ENCODE measurements around the gene DCLRE1C. TPM values are rescaled to one million over a fixed set of nuclear protein-coding genes. Genes with fewer than 3 reads are reported as not detected.

DCLRE1C gene
- total and polyA plus RNA-seq, 4 donors: 10.0 to 14.2 (median 13.3) TPM

DNA sequence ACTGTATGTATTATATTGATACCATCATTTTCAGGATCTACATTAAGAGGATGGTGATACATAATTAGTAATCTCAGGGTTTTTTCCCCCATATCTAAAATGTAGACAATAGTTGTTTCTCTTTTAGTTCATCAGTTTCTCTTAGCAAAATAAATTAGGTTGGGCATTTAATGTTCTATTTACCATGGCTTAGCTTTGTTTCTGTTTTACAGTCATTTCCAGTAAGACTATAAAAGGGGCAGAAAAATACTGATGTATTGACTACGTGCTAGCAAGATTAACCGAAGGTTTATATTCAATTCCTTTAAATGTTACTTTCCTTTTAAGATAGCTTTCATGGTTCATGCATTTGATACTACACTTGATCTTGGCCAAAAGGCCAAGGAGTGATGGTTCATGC, 49.0 kb downstream of the DCLRE1C start:
- WGBS (ENCODE audit: insufficient coverage): 100% methylated on average over 1 of the region's 2 CpGs
- peaks cover 16% of the 10 kb centered on the region for H3K36me3 ChIP-seq (ENCODE audit: control insufficient read depth, insufficient read depth, low read length)
- no peaks in the 10 kb centered on the region for H3K9me3 ChIP-seq (ENCODE audit: control insufficient read depth, insufficient read depth, low read length)
- no peak overlapping the region for H3K4me3 ChIP-seq (ENCODE audit: low read depth, low read length)
- H3K4me1 ChIP-seq (ENCODE audit: control insufficient read depth, insufficient read depth, low read length): no peaks in the 10 kb centered on the region
- no peak for DNase-seq (ENCODE audit: low read depth in 4 of 6, low spot score in 6 of 6)
- H3K27ac ChIP-seq (ENCODE audit: low read depth, low read length): no peak overlapping the region
- H3K27me3 ChIP-seq (ENCODE audit: control insufficient read depth, insufficient read depth, low read length): no peaks in the 10 kb centered on the region

DNA sequence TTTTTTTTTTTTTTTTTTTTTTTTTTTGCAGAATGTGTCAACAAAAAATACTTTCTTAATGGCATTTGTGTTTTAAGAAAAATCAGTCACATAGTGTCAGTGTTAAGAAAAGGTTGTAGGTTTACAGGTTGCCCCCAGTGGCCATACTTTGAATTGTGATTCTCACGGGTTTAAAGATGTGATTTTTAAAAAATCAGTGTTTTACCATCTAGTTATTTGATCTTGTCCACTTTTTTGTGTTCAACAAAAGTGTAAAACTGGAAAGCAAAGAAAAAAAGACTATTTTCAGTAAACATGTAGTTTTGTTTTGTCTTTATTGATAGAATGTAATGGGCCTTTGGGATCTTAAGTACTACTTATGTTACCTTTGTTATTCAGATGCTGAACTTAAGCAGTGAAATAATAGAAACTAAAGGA, 49.6 kb downstream of the DCLRE1C start:
- Histone ChIP-seq H3K4me1 (ENCODE audit: control insufficient read depth, insufficient read depth, low read length) (no peaks in the 10 kb centered on the region), H3K4me3 (ENCODE audit: low read depth, low read length) (no peak overlapping the region), H3K36me3 (ENCODE audit: control insufficient read depth, insufficient read depth, low read length) (peaks cover 16% of the 10 kb centered on the region), H3K27ac (ENCODE audit: low read depth, low read length) (no peak overlapping the region), H3K9me3 (ENCODE audit: control insufficient read depth, insufficient read depth, low read length) (no peaks in the 10 kb centered on the region), H3K27me3 (ENCODE audit: control insufficient read depth, insufficient read depth, low read length) (no peaks in the 10 kb centered on the region)
- DNase-seq (ENCODE audit: low read depth in 4 of 6, low spot score in 6 of 6): peak in 2 of 6 donors; percentile 31 to 46
- WGBS (ENCODE audit: insufficient coverage): no CpG with 5 or more reads among the region's 1 CpG

DNA sequence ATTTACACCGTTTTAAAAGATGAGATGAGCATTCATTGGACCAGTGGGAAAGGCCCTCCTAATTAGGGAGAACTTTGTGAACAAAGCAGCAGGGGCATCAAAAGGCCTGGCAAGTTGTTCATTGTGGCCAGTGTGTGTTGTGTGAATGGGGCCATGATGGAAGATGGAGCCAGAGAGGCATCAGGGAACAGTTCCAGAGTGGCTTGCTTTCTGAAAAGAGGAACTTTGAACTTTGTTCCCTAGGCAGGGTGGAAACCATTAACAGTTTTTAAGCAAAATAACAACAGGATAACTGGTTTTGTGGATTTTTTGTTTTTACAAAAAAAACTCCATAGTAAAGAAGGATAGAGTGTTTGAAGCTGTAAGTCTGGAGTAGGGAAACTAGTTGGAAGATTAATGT, 62.7 kb downstream of the DCLRE1C start:
- Histone ChIP-seq H3K36me3 (ENCODE audit: control insufficient read depth, insufficient read depth, low read length) (no peaks in the 10 kb centered on the region), H3K4me1 (ENCODE audit: control insufficient read depth, insufficient read depth, low read length) (no peaks in the 10 kb centered on the region), H3K4me3 (ENCODE audit: low read depth, low read length) (no peak overlapping the region), H3K9me3 (ENCODE audit: control insufficient read depth, insufficient read depth, low read length) (no peaks in the 10 kb centered on the region), H3K27me3 (ENCODE audit: control insufficient read depth, insufficient read depth, low read length) (no peaks in the 10 kb centered on the region), H3K27ac (ENCODE audit: low read depth, low read length) (no peak overlapping the region)
- 91% methylated on average over 1 of the region's 1 CpG for WGBS (ENCODE audit: insufficient coverage)
- DNase-seq (ENCODE audit: low read depth in 4 of 6, low spot score in 6 of 6): no peak

DNA sequence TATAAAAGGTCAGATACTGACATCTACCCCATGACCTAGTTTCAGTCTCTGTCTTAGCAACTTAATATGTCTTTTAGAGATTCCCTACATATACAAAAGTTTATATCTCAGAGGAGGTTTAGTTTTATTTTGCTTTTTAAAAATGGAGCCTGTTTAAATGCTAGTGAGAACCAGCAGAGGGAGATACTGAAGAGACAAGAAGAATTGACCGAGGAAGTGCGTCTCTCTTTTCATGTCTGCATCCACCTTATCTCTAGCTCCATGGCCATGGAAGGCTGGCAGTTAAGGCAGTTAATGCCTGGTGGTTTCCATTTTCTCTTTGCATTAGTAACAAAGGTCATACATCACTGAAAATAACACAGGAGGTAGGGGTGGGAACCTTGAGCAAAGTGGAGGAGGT, 64.6 kb downstream of the DCLRE1C start:
- Histone ChIP-seq H3K27me3 (ENCODE audit: control insufficient read depth, insufficient read depth, low read length) (no peaks in the 10 kb centered on the region), H3K4me3 (ENCODE audit: low read depth, low read length) (no peak overlapping the region), H3K27ac (ENCODE audit: low read depth, low read length) (no peak overlapping the region), H3K36me3 (ENCODE audit: control insufficient read depth, insufficient read depth, low read length) (no peaks in the 10 kb centered on the region), H3K9me3 (ENCODE audit: control insufficient read depth, insufficient read depth, low read length) (no peaks in the 10 kb centered on the region), H3K4me1 (ENCODE audit: control insufficient read depth, insufficient read depth, low read length) (no peaks in the 10 kb centered on the region)
- no CpG with 5 or more reads among the region's 2 CpGs for WGBS (ENCODE audit: insufficient coverage)
- DNase-seq (ENCODE audit: low read depth in 4 of 6, low spot score in 6 of 6): peak in 1 of 6 donors; percentile 11

DNA sequence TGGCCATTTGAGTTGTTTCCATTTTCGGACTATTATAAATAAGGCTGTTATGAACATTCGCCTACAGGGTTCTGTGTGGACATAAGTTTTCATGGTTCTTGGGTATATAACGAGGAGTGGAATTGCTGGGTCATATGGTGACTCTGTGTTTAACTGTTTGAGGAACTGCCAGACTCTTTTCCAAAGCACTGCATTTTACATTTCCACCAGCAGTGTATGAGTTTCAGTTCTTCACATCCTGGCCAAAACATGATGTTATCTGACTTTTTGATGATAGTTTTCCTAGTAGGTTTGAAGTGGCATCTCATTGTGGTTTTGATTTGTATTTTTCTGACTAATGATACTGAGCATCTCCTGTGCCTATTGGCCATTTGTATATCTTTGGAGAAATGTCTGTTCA, 69.8 kb downstream of the DCLRE1C start:
- Histone ChIP-seq H3K9me3 (ENCODE audit: control insufficient read depth, insufficient read depth, low read length) (no peaks in the 10 kb centered on the region), H3K27me3 (ENCODE audit: control insufficient read depth, insufficient read depth, low read length) (no peaks in the 10 kb centered on the region), H3K27ac (ENCODE audit: low read depth, low read length) (no peak overlapping the region), H3K4me1 (ENCODE audit: control insufficient read depth, insufficient read depth, low read length) (peaks cover 2% of the 10 kb centered on the region), H3K4me3 (ENCODE audit: low read depth, low read length) (no peak overlapping the region), H3K36me3 (ENCODE audit: control insufficient read depth, insufficient read depth, low read length) (no peaks in the 10 kb centered on the region)
- no peak for DNase-seq (ENCODE audit: low read depth in 4 of 6, low spot score in 6 of 6)
- no CpG with 5 or more reads among the region's 3 CpGs for WGBS (ENCODE audit: insufficient coverage)

DNA sequence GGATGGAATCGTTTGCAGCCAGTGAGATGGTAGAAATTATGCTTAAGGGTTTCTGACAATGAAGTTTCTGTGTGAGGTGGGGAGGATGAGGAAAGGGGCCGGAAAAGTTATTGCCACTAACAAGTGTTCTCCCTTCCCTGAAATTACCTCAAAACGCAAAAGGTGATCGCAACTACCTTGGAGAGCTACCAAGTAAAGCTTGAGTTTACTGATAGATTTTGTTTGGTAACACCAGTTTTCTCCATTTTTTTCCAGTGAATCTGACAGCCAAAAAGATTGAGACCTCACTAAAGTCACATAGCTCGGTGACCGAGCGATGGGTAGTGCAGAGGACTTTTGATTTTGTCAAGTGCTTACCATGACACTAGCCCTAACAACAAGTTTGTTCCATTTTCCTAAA, 73.7 kb downstream of the DCLRE1C start:
- H3K4me3 ChIP-seq (ENCODE audit: low read depth, low read length): peak overlapping the region; percentile 80
- no CpG with 5 or more reads among the region's 7 CpGs for WGBS (ENCODE audit: insufficient coverage)

DNA sequence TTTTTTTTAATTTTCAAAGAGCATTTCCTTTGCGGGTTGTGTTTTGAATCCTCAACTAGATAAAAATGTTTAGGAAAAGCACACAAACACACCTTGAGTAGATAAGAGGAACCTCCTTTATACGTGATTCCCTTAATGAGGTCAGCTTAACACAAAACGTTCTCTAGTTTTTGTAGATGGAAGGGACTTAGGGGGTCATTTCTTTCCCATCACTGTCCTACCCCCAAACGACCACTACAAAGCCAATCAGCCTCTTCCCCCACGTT, 74.0 kb downstream of the DCLRE1C start:
- peak in 1 of 6 donors; percentile 5 for DNase-seq (ENCODE audit: low read depth in 4 of 6, low spot score in 6 of 6)
- no peaks in the 10 kb centered on the region for H3K27me3 ChIP-seq (ENCODE audit: control insufficient read depth, insufficient read depth, low read length)
- H3K27ac ChIP-seq (ENCODE audit: low read depth, low read length): no peak overlapping the region
- no peaks in the 10 kb centered on the region for H3K9me3 ChIP-seq (ENCODE audit: control insufficient read depth, insufficient read depth, low read length)
- no CpG with 5 or more reads among the region's 5 CpGs for WGBS (ENCODE audit: insufficient coverage)
- peaks cover 8% of the 10 kb centered on the region for H3K4me1 ChIP-seq (ENCODE audit: control insufficient read depth, insufficient read depth, low read length)
- H3K36me3 ChIP-seq (ENCODE audit: control insufficient read depth, insufficient read depth, low read length): no peaks in the 10 kb centered on the region
- peak overlapping the region; percentile 80 for H3K4me3 ChIP-seq (ENCODE audit: low read depth, low read length)

More for the DNA sequence above, 73.7 kb downstream of the DCLRE1C start:
- no peak overlapping the region for H3K27ac ChIP-seq (ENCODE audit: low read depth, low read length)
- peaks cover 8% of the 10 kb centered on the region for H3K4me1 ChIP-seq (ENCODE audit: control insufficient read depth, insufficient read depth, low read length)
- no peak for DNase-seq (ENCODE audit: low read depth in 4 of 6, low spot score in 6 of 6)
- no peaks in the 10 kb centered on the region for H3K9me3 ChIP-seq (ENCODE audit: control insufficient read depth, insufficient read depth, low read length)
- H3K27me3 ChIP-seq (ENCODE audit: control insufficient read depth, insufficient read depth, low read length): no peaks in the 10 kb centered on the region
- no peaks in the 10 kb centered on the region for H3K36me3 ChIP-seq (ENCODE audit: control insufficient read depth, insufficient read depth, low read length)

DNA sequence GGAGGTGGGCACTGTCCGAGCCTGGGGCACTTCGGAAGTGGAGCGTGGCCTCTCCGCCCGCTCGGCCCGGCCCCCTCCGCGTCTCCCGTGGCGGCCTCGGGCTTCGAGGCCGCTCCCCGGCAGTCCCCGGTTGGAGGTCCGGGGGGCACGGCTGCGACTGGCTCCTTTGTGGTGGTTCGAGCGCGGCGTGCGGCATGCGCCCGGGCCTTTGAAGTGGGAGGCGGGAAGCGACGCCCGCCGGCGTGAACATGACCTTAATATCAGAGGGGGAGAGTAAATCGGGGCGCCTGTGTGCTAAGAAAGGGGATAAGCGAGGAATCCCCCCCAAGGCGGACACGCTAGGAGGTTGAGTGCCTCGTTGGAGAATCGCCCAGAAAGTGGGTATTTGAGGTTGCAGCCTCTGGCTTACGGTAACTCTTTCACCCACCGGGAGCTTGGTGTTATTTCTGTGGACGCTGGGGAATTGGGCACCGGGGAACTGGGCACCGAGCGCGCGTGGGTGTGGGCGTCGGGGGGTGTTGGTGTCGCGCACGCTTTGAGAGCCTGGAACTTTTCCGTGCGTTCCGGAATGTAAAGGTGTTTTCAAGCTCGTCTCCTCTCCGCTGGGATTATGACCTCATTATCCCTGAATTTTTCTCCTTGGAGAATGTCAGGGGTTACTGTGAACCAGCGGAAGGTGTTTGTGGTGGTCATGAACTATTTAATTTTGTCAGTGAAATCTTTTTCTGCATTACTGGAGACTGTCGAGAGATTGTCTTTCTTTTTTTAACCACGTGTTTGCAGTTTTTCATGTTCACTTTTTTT, 74.6 kb downstream of the DCLRE1C start:
- no peaks in the 10 kb centered on the region for H3K27me3 ChIP-seq (ENCODE audit: control insufficient read depth, insufficient read depth, low read length)
- peaks cover 8% of the 10 kb centered on the region for H3K4me1 ChIP-seq (ENCODE audit: control insufficient read depth, insufficient read depth, low read length)
- WGBS (ENCODE audit: insufficient coverage): under 1% methylated on average over 57 of the region's 60 CpGs
- peak in 4 of 6 donors; percentile 7 to 55 (median 18) for DNase-seq (ENCODE audit: low read depth in 4 of 6, low spot score in 6 of 6)
- H3K9me3 ChIP-seq (ENCODE audit: control insufficient read depth, insufficient read depth, low read length): no peaks in the 10 kb centered on the region
- H3K36me3 ChIP-seq (ENCODE audit: control insufficient read depth, insufficient read depth, low read length): no peaks in the 10 kb centered on the region
- peak overlapping the region; percentile 64 for H3K27ac ChIP-seq (ENCODE audit: low read depth, low read length)
- H3K4me3 ChIP-seq (ENCODE audit: low read depth, low read length): peak overlapping the region; percentile 80

DNA sequence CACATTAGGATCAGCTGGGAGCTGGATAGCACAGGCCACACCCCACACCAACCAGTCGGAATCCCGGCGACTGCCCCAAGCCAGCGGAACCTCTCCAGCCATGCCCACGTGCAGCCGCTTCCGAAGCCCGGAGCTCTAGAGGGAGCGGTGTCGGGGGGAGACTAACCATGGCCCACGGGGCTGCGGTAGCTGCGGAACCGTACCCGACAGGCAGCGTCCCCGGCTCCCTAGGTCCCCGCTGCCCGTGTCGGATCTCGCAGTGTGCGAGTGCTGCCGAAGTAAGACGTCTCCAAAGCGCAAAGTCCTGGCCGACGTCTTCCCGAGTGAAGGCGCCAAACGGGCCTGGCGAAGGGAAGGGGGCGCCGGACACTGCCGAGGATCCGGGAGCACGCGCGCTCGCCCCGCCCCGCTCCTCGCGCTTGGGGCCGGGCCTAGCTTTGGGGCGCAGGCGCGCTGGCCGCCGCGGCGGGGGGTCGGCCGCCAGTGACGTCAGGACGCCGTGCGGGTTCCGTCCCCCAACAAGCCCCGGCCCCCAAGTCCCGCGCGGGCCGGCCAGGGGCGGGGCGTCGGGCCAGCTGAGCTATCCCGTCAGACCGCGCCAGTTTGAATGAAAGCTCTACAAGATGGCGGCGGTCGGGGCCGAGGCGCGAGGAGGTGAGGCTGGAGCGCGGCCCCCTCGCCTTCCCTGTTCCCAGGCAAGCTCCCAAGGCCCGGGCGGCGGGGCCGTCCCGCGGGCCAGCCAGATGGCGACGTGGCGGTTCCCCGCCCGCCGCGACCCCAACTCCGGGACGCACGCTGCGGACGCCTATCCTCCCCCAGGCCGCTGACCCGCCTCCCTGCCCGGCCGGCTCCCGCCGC, 75.4 kb downstream of the DCLRE1C start, which contains the start of gene SUV39H2:
TSS of gene SUV39H2 (plus strand) at position 601 of the 858 bp plus-strand sequence. CDS start at position 624, 23 bp downstream.
- Histone ChIP-seq H3K4me3 (ENCODE audit: low read depth, low read length) (peak within 1 kb of the TSS; percentile 100), H3K9me3 (ENCODE audit: control insufficient read depth, insufficient read depth, low read length) (no peaks in the 10 kb centered on the region), H3K36me3 (ENCODE audit: control insufficient read depth, insufficient read depth, low read length) (no peaks in the 10 kb centered on the region), H3K27me3 (ENCODE audit: control insufficient read depth, insufficient read depth, low read length) (no peaks in the 10 kb centered on the region), H3K27ac (ENCODE audit: low read depth, low read length) (peak within 1 kb of the TSS; percentile 99), H3K4me1 (ENCODE audit: control insufficient read depth, insufficient read depth, low read length) (peaks cover 8% of the 10 kb centered on the region)
- peak; percentile 84 to 99 (median 94) for DNase-seq (ENCODE audit: low read depth in 4 of 6, low spot score in 6 of 6)
- WGBS (ENCODE audit: insufficient coverage): 0% methylated on average over 101 of the region's 102 CpGs
